Ovary (tissue), 9 donors: Measurements from ENCODE around the gene PRICKLE2. TPM values are rescaled to one million over a fixed set of nuclear protein-coding genes. Genes with fewer than 3 reads are reported as not detected.

Experiments used
- DNase-seq, 5 donors: peaks; one replicate each; pipeline ENCODE4 v3.0.0-alpha.2; 2019 to 2020
- H3K27ac ChIP-seq, 2 donors: fragments of 200-600 bp; one replicate each; pipeline versions ENCODE4 v1.5.1 to v1.8.0; 2019 to 2022
- H3K27me3 ChIP-seq: fragments of 200-600 bp; one replicate; pipeline ENCODE4 v1.8.0; 2022
- H3K36me3 ChIP-seq: fragments of 200-600 bp; sonication (generic); one replicate; pipeline ENCODE4 v1.5.1; 2019
- H3K4me1 ChIP-seq: one replicate; pipeline ENCODE4 v1.8.1; 2013; ENCODE audit warnings: mild to moderate bottlenecking, moderate library complexity; ENCODE audit not compliant: insufficient read depth
- H3K4me3 ChIP-seq: fragments of 200-600 bp; sonication (generic); one replicate; pipeline ENCODE4 v1.5.1; 2017
- H3K9me3 ChIP-seq, 2 donors: fragments of 200-600 bp in 1 of 2; sonication (generic) in 1 of 2; one replicate each; pipeline versions ENCODE4 v1.5.1 to v1.8.1; 2013 to 2019; ENCODE audit warnings: mild to moderate bottlenecking in 1 of 2, moderate library complexity in 1 of 2
- EP300 ChIP-seq: sonication (generic); formaldehyde crosslinking; IDR thresholded peaks from one replicate; pipeline ENCODE4 v1.6.1; 2017; ENCODE audit warnings: antibody characterized with exemption
- POLR2A ChIP-seq: fragments of 450-650 bp; IDR thresholded peaks from one replicate; pipeline ENCODE4 v1.6.1; 2017; ENCODE audit warnings: antibody characterized with exemption, mild to moderate bottlenecking, moderate library complexity
- WGBS, 3 donors: extraction: QIAGEN DNeasy Blood & Tissue Kit in 1 of 3; methylation state at CpG; one replicate each; pipeline versions ENCODE4 v1.1.5 to v1.1.7; 2013 to 2017; 5-methylcytosine and 5-hydroxymethylcytosine counted together
- intact Hi-C, 4 donors: fragments of 100-400 bp; cut with DNase I; formaldehyde crosslinking; loops; one replicate each; pipeline versions ENCODE4 v1.11.0 to v1.15.1; 2022 to 2023
- polyA plus RNA-seq, 2 donors: library from polyadenylated mRNA; stranded (reverse); fragments of 200-250 nt in 1 of 2; fragments of 350-450 nt in 1 of 2; fragmentation: Illumina TruSeq in 1 of 2; extraction: RNeasy Lipid Tissue Mini Kit (QIAGEN cat#74804) in 1 of 2; gene quantifications; one replicate each; pipeline ENCODE4 v1.2.3, GENCODE V29; 2013 to 2014
- total RNA-seq, 7 donors: library from RNA; depleted of rRNA in 2 of 7; stranded (reverse); fragments of >200 nt in 2 of 7; fragmentation: NEBNext Ultra II Directional in 3 of 7; extraction: Animal tissue kit (Norgen Biotek cat#: 25700) in 3 of 7; gene quantifications; one replicate each; pipeline versions ENCODE4 v1.1.0 to v1.2.4, GENCODE V29; 2016 to 2023
- TF ChIP-seq, protein P1 (sequence below), 3 donors: fragments of 450-650 bp in 2 of 3; fragments of 200-600 bp in 1 of 3; IDR thresholded peaks; one replicate each; pipeline versions ENCODE4 v1.5.1 to v1.8.0; 2016 to 2022; ENCODE audit warnings: antibody characterized with exemption in 3 of 3, mild to moderate bottlenecking in 1 of 3
- donor health status: DM: no; HTN: no; CAD: no; lungs with moderate emphysema.
- donor health status: DM: no; HTN: no; CAD: no.
- donor health status: Bipolar disorder and iron deficiency.
- donor health status: DM: yes; HTN: yes; CAD: no.
- donor health status: DM: no; HTN: no; CAD: no.
- donor health status: DM: yes; HTN: yes; CAD: no.

Gene PRICKLE2
- total and polyA plus RNA-seq, 9 donors: 6.3 to 34.8 (median 25.4) TPM

DNA sequence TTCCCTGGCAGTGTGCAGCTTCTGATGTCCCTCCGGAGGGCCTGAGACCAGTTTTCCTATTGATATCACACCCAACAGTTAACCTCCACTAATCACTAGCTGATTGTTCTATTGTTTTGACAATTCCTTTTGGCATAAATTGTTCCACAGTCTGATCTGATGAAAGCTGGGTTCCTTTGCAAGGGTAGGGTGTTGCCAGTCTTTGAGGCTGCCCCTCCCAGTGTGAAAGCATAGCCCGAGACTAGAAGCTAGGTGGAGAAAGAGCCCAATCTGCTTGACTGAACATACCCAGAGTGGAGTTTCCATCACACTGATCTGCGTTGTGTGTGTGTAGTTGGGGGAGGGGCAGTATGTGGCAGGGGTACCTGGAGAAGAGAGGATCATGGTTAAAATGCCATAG lies 10.3 kb upstream of the PRICKLE2 start:
- Histone ChIP-seq H3K27ac (no peak overlapping the region), H3K27me3 (no peaks in the 10 kb centered on the region), H3K36me3 (no peaks in the 10 kb centered on the region), H3K9me3 (no peaks in the 10 kb centered on the region), H3K4me1 (peaks cover 8% of the 10 kb centered on the region), H3K4me3 (no peak overlapping the region)
- DNase-seq: no peak
- WGBS, 3 donors: 93 to 95% (median 95%) methylated on average over 3 of the region's 3 CpGs
- TF ChIP-seq POLR2A (no peak), EP300 (no peak)
- TF ChIP-seq, protein P1, sequence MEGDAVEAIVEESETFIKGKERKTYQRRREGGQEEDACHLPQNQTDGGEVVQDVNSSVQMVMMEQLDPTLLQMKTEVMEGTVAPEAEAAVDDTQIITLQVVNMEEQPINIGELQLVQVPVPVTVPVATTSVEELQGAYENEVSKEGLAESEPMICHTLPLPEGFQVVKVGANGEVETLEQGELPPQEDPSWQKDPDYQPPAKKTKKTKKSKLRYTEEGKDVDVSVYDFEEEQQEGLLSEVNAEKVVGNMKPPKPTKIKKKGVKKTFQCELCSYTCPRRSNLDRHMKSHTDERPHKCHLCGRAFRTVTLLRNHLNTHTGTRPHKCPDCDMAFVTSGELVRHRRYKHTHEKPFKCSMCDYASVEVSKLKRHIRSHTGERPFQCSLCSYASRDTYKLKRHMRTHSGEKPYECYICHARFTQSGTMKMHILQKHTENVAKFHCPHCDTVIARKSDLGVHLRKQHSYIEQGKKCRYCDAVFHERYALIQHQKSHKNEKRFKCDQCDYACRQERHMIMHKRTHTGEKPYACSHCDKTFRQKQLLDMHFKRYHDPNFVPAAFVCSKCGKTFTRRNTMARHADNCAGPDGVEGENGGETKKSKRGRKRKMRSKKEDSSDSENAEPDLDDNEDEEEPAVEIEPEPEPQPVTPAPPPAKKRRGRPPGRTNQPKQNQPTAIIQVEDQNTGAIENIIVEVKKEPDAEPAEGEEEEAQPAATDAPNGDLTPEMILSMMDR (IDR thresholded peaks at IDR 0.05): no peak
- intact Hi-C loops: no loop called here

DNA sequence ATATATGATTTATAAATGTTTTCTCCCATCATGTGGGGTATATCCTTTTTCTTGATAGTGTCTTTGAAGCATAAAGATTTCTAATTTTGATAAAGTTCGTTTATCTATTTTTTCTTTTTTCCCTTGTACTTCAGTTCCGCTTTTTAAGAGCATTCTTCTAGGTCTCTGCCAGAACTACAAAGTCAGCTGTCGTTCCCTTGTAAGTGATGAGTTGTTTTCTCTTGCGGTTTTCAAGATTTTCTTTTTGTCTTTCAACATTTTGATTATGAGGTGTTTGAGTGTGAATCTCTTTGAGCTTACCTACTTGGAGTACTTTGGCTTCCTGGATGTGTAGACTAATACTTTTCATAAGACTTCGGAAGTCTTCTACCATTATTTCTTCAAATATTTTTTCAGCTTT lies 9.3 kb upstream of the PRICKLE2 start:
- H3K9me3 ChIP-seq: no peaks in the 10 kb centered on the region
- no peaks in the 10 kb centered on the region for H3K27me3 ChIP-seq
- H3K36me3 ChIP-seq: no peaks in the 10 kb centered on the region
- no peak overlapping the region for H3K4me3 ChIP-seq
- no peak overlapping the region for H3K27ac ChIP-seq
- TF ChIP-seq, protein P1 (IDR thresholded peaks at IDR 0.05): no peak
- TF ChIP-seq EP300 (no peak), POLR2A (no peak)
- H3K4me1 ChIP-seq: peaks cover 8% of the 10 kb centered on the region
- intact Hi-C loops: no loop called here
- WGBS, 3 donors: 91 to 94% (median 92%) methylated on average over 5 of the region's 5 CpGs
- DNase-seq: no peak

DNA sequence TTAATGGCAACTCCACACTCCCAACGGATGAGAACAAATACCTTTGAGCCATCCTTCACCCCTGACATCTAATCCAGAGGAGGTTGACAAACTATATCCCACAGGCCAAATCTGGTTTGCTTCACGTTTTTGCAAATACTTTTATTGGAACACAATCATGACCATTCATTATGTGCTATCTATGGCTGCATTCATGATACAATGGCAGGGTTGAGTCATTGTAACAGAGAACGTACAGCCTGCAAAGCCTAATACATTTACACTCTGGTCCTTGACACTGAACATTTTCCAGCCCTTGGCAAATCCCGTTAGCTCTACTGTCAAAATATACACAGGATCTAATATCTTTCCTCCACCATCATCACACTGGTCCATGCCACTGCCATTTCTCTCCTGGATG lies 7.6 kb upstream of the PRICKLE2 start:
- no peak for DNase-seq
- WGBS, 3 donors: 81 to 89% (median 85%) methylated on average over 4 of the region's 4 CpGs
- intact Hi-C loops: no loop called here
- no peak overlapping the region for H3K4me3 ChIP-seq
- no peaks in the 10 kb centered on the region for H3K4me1 ChIP-seq
- H3K27ac ChIP-seq: no peak overlapping the region
- H3K36me3 ChIP-seq: no peaks in the 10 kb centered on the region
- TF ChIP-seq, protein P1 (IDR thresholded peaks at IDR 0.05): no peak
- TF ChIP-seq EP300 (no peak), POLR2A (no peak)
- no peaks in the 10 kb centered on the region for H3K27me3 ChIP-seq
- H3K9me3 ChIP-seq: no peaks in the 10 kb centered on the region

DNA sequence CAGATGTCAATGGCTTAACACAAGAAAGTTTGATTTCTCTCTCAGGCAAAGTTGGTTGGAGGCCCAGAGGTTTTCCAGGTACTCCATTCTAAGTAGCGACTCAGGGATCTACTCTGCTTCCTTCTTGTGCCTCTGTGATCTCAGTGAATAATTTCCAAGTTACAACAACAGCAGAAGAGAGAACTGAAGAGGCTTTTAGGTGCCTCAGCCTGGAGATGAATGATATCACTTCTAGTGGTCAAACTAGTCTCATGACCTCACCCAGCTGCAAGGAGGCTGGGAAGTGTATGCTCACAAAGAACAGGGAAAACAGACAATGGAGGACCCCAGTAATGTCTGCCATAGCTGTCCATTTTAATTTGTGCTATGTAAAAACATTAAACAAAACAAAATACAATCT lies 4.6 kb upstream of the PRICKLE2 start:
- Histone ChIP-seq H3K4me3 (no peak overlapping the region), H3K27me3 (no peaks in the 10 kb centered on the region), H3K9me3 (no peaks in the 10 kb centered on the region), H3K36me3 (no peaks in the 10 kb centered on the region), H3K4me1 (no peaks in the 10 kb centered on the region), H3K27ac (no peak overlapping the region)
- TF ChIP-seq EP300 (no peak), POLR2A (no peak)
- TF ChIP-seq, protein P1 (IDR thresholded peaks at IDR 0.05): no peak
- intact Hi-C loops: loop anchor here in 1 of 4 donors (10.0 kb wide), 1 partner anchor 665 kb away; no protein-coding TSS in a partner anchor
- WGBS, 3 donors: 94 to 97% (median 95%) methylated on average over 1 of the region's 1 CpG
- DNase-seq: no peak
